Trophoblast cell (in vitro differentiated cells and primary cell): Measurements from ENCODE around the gene PPP2R2C.

Experiments used
- DNase-seq, 2 donors: peaks; one replicate each; pipeline ENCODE4 v3.0.0-alpha.2; 2016
- H2AFZ ChIP-seq: 2 replicates; pipeline ENCODE4 v1.6.1; 2013; ENCODE audit warnings: low read length, moderate library complexity, mild to moderate bottlenecking; ENCODE audit not compliant: insufficient read depth, poor library complexity
- H2AK5ac ChIP-seq: 2 replicates; pipeline ENCODE4 v1.6.1; 2013; ENCODE audit warnings: mild to moderate bottlenecking, low read length
- H2BK120ac ChIP-seq: 2 replicates; pipeline ENCODE4 v1.6.1; 2013; ENCODE audit warnings: low read length, mild to moderate bottlenecking, moderate library complexity; ENCODE audit not compliant: insufficient read depth, poor library complexity
- H2BK12ac ChIP-seq: 2 replicates; pipeline ENCODE4 v1.6.1; 2013; ENCODE audit warnings: mild to moderate bottlenecking, low read length, moderate library complexity
- H2BK5ac ChIP-seq: 2 replicates; pipeline ENCODE4 v1.6.1; 2013; ENCODE audit warnings: low read length, low read depth, moderate library complexity, mild to moderate bottlenecking; ENCODE audit not compliant: poor library complexity
- H3K14ac ChIP-seq: 2 replicates; pipeline ENCODE4 v1.6.1; 2013; ENCODE audit warnings: mild to moderate bottlenecking, low read length
- H3K18ac ChIP-seq: 2 replicates; pipeline ENCODE4 v1.6.1; 2013; ENCODE audit warnings: mild to moderate bottlenecking, low read length
- H3K23ac ChIP-seq: 2 replicates; pipeline ENCODE4 v1.6.1; 2013; ENCODE audit warnings: low read length
- H3K27ac ChIP-seq: 2 replicates; pipeline ENCODE4 v1.5.1; 2013; ENCODE audit warnings: low read depth, mild to moderate bottlenecking, inconsistent platforms, low read length, moderate library complexity
- H3K27me3 ChIP-seq: 2 replicates; pipeline ENCODE4 v1.6.1; 2013; ENCODE audit warnings: inconsistent platforms, mild to moderate bottlenecking, low read length, moderate library complexity; ENCODE audit not compliant: insufficient read depth
- H3K36me3 ChIP-seq, 2 experiments: 1 replicate in 1 of 2; 2 replicates in 1 of 2; pipeline ENCODE4 v1.6.1; 2013; ENCODE audit warnings: low read length in 2 of 2, mild to moderate bottlenecking in 2 of 2, moderate library complexity in 1 of 2; ENCODE audit not compliant: insufficient read depth in 2 of 2, control insufficient read depth in 1 of 2
- H3K4ac ChIP-seq: 2 replicates; pipeline ENCODE4 v1.6.1; 2013; ENCODE audit warnings: low read depth, mild to moderate bottlenecking, low read length, moderate library complexity
- H3K4me1 ChIP-seq, 2 experiments: 1 replicate in 1 of 2; 2 replicates in 1 of 2; pipeline ENCODE4 v1.6.1; 2013; ENCODE audit warnings: low read length in 2 of 2, mild to moderate bottlenecking in 2 of 2, moderate library complexity in 1 of 2; ENCODE audit not compliant: insufficient read depth in 2 of 2, control insufficient read depth in 1 of 2
- H3K4me2 ChIP-seq: 2 replicates; pipeline ENCODE4 v1.6.1; 2013; ENCODE audit warnings: inconsistent platforms, mild to moderate bottlenecking, low read length, moderate library complexity
- H3K4me3 ChIP-seq: 2 replicates; pipeline ENCODE4 v1.5.1; 2013; ENCODE audit warnings: mild to moderate bottlenecking, low read depth, low read length, inconsistent platforms
- H3K79me1 ChIP-seq: one replicate; pipeline ENCODE4 v1.6.1; 2013; ENCODE audit warnings: low read length
- H3K79me2 ChIP-seq: 2 replicates; pipeline ENCODE4 v1.6.1; 2013; ENCODE audit warnings: low read length, mild to moderate bottlenecking; ENCODE audit not compliant: control insufficient read depth, insufficient read depth, poor library complexity
- H3K9ac ChIP-seq: 2 replicates; pipeline ENCODE4 v1.6.1; 2013; ENCODE audit warnings: mild to moderate bottlenecking, low read length
- H3K9me3 ChIP-seq: 2 replicates; pipeline ENCODE4 v1.6.1; 2013; ENCODE audit warnings: low read depth, mild to moderate bottlenecking, control low read depth, inconsistent platforms, low read length; ENCODE audit not compliant: insufficient read depth
- H4K12ac ChIP-seq: 2 replicates; pipeline ENCODE4 v1.6.1; 2013; ENCODE audit warnings: low read depth, mild to moderate bottlenecking, low read length, moderate library complexity
- H4K8ac ChIP-seq: 2 replicates; pipeline ENCODE4 v1.6.1; 2013; ENCODE audit warnings: low read depth, mild to moderate bottlenecking, low read length, moderate library complexity
- H4K91ac ChIP-seq: one replicate; pipeline ENCODE4 v1.6.1; 2013; ENCODE audit warnings: low read depth, mild to moderate bottlenecking, low read length, moderate library complexity
- WGBS: extraction: QIAGEN DNeasy Blood & Tissue Kit; methylation state at CpG from one replicate; pipeline ENCODE4 v1.1.7; 2013; ENCODE audit warnings: missing lambda C conversion rate; ENCODE audit not compliant: insufficient read length, insufficient coverage; ENCODE audit errors: extremely low coverage; 5-methylcytosine and 5-hydroxymethylcytosine counted together

PPP2R2C gene

DNA sequence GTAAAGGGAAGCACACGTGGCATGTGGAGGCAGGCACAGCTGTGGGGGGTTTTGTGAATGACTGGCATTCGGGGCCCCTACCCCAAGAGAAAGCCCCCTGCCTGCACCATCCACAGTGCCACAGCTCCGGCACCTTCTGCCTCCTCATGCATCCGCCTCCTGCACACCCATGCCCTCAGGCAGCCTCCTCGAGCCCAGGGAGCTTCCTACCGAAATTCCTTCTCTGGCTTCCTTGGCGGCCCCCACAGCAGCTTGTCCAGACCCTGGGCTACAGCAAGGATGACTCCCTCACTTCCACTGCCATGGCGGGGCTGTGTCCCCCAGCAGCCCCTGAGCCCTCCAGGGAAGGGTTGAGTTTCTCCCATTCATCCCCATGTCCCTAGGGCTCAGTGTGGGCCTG, 102.9 kb downstream of the PPP2R2C start:
- Histone ChIP-seq H3K9me3 (no peaks in the 10 kb centered on the region), H2AFZ (no peak overlapping the region), H3K27ac (no peak overlapping the region), H4K91ac (no peak overlapping the region), H4K12ac (no peak overlapping the region), H2BK120ac (no peak overlapping the region), H3K14ac (no peak overlapping the region), H3K79me1 (no peaks in the 10 kb centered on the region), H4K8ac (no peak overlapping the region), H3K36me3 (no peaks in the 10 kb centered on the region), H3K27me3 (no peaks in the 10 kb centered on the region), H2BK5ac (no peak overlapping the region), H3K4me3 (no peak overlapping the region), H2BK12ac (no peak overlapping the region), H2AK5ac (no peak overlapping the region), H3K4me1 (no peaks in the 10 kb centered on the region), H3K18ac (no peak overlapping the region), H3K9ac (no peak overlapping the region), H3K4me2 (no peak overlapping the region), H3K4ac (no peak overlapping the region), H3K79me2 (no peaks in the 10 kb centered on the region), H3K23ac (no peak overlapping the region)
- WGBS: no CpG with 5 or more reads among the region's 8 CpGs
- DNase-seq: no peak

DNA sequence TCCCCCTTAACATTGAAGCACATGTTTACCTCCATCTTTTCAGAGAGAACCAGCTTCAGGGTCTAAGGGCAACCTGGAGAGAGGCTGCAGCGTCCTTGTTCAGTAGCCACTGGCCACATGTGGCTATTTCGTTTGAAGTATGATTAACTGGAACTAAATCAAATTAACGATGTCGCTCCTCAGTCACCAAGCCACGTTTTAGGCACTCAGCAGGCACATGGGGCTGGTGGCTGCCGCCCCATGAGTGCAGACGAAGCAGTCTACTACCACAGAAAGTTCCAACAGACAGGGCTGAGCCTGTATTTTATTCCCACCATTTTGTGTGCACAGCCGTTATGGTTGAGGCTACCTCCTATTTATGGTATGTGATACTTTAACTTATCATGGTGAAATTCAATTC, 103.4 kb downstream of the PPP2R2C start:
- no peak overlapping the region for H3K23ac ChIP-seq
- no CpG with 5 or more reads among the region's 8 CpGs for WGBS
- no peak for DNase-seq
- H4K8ac ChIP-seq: no peak overlapping the region
- no peak overlapping the region for H3K4me3 ChIP-seq
- no peaks in the 10 kb centered on the region for H3K27me3 ChIP-seq
- H3K79me1 ChIP-seq: no peaks in the 10 kb centered on the region
- H4K91ac ChIP-seq: no peak overlapping the region
- no peaks in the 10 kb centered on the region for H3K36me3 ChIP-seq
- no peak overlapping the region for H2AK5ac ChIP-seq
- H2AFZ ChIP-seq: no peak overlapping the region
- no peaks in the 10 kb centered on the region for H3K4me1 ChIP-seq
- no peak overlapping the region for H2BK120ac ChIP-seq
- no peak overlapping the region for H3K27ac ChIP-seq
- no peaks in the 10 kb centered on the region for H3K79me2 ChIP-seq
- no peak overlapping the region for H4K12ac ChIP-seq
- no peak overlapping the region for H3K4me2 ChIP-seq
- H2BK12ac ChIP-seq: no peak overlapping the region
- H2BK5ac ChIP-seq: no peak overlapping the region
- H3K9ac ChIP-seq: no peak overlapping the region
- H3K18ac ChIP-seq: no peak overlapping the region
- H3K9me3 ChIP-seq: no peaks in the 10 kb centered on the region
- H3K14ac ChIP-seq: no peak overlapping the region
- H3K4ac ChIP-seq: no peak overlapping the region

DNA sequence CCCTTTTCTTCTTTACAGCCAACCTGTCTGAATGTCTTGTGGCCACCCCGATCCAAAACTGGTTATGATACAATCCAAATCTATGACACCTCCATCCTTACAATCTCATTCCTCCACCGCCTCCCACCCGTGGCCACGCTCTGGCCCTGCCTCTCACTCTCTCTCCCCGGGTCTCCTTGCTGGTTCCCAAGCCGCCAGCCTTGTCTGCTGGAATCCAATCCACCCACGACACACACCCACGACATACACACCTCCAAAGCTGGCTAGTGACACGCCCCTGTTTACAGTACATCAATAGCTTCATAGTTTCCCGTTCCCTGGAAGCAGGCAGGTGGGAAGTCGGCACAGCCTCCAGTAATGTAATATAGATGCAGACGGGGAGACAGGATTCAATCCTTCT, 103.8 kb downstream of the PPP2R2C start:
- Histone ChIP-seq H3K9me3 (no peaks in the 10 kb centered on the region), H3K79me1 (no peaks in the 10 kb centered on the region), H3K36me3 (no peaks in the 10 kb centered on the region), H4K91ac (no peak overlapping the region), H2AFZ (no peak overlapping the region), H3K4ac (no peak overlapping the region), H2BK120ac (no peak overlapping the region), H3K9ac (no peak overlapping the region), H3K14ac (no peak overlapping the region), H3K23ac (no peak overlapping the region), H3K27ac (no peak overlapping the region), H3K4me3 (no peak overlapping the region), H3K27me3 (no peaks in the 10 kb centered on the region), H4K8ac (no peak overlapping the region), H3K4me2 (no peak overlapping the region), H2BK5ac (no peak overlapping the region), H3K18ac (no peak overlapping the region), H2AK5ac (no peak overlapping the region), H2BK12ac (no peak overlapping the region), H4K12ac (no peak overlapping the region), H3K4me1 (no peaks in the 10 kb centered on the region), H3K79me2 (no peaks in the 10 kb centered on the region)
- no CpG with 5 or more reads among the region's 12 CpGs for WGBS
- no peak for DNase-seq

DNA sequence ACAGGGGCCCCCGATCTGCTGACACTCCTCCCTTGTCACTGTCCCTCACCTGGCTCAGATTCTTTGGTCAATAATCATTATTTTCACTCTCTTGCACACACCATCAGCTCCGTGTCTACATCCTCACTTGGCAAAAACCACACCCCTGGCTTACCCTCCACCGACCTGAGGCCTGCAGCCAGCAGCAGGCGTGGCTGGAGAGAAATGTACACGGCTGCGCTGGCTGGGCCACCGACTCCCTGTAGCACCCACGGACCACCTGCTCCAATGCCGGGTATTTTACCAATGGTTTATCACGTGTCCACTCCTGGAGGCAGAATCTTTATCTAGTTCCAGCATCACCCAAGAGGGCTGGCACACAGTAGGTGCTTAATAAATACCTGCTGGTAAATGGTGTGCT, 104.3 kb downstream of the PPP2R2C start:
- Histone ChIP-seq H3K4me2 (no peak overlapping the region), H3K79me1 (no peaks in the 10 kb centered on the region), H3K9ac (no peak overlapping the region), H3K9me3 (no peaks in the 10 kb centered on the region), H3K18ac (no peak overlapping the region), H2AK5ac (no peak overlapping the region), H3K23ac (no peak overlapping the region), H2BK120ac (no peak overlapping the region), H4K12ac (no peak overlapping the region), H2AFZ (no peak overlapping the region), H3K79me2 (no peaks in the 10 kb centered on the region), H2BK12ac (no peak overlapping the region), H3K4ac (no peak overlapping the region), H3K27ac (no peak overlapping the region), H3K4me3 (no peak overlapping the region), H3K36me3 (no peaks in the 10 kb centered on the region), H2BK5ac (no peak overlapping the region), H3K27me3 (no peaks in the 10 kb centered on the region), H4K8ac (no peak overlapping the region), H3K14ac (no peak overlapping the region), H3K4me1 (no peaks in the 10 kb centered on the region), H4K91ac (no peak overlapping the region)
- no peak for DNase-seq
- WGBS: no CpG with 5 or more reads among the region's 10 CpGs
